ENCODE data around the gene RAD51C.
"Not testable (repeated sequence)": the region's sequence is repeated elsewhere in the genome, so short reads cannot be mapped to it uniquely, and the experiment has no call there.

DNA sequence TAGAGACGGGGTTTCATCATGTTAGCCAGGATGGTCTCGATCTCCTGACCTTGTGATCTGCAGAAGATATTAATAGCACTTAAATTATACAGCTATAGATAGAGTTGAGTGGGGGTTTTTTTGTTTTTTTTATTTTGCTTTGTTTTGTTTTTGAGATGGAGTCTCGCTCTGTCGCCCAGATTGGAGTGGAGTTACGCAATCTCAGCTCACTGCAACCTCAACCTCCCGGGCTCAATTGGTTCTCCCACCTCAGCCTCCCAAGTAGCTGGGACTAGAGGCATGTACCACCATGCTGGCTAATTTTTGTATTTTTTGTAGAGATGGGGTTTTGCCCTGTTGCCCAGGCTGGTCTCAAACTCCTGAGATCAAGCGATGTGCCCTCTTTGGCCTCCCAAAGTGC is 2.4 kb upstream of the RAD51C start:
- TF ChIP-seq, protein P1, sequence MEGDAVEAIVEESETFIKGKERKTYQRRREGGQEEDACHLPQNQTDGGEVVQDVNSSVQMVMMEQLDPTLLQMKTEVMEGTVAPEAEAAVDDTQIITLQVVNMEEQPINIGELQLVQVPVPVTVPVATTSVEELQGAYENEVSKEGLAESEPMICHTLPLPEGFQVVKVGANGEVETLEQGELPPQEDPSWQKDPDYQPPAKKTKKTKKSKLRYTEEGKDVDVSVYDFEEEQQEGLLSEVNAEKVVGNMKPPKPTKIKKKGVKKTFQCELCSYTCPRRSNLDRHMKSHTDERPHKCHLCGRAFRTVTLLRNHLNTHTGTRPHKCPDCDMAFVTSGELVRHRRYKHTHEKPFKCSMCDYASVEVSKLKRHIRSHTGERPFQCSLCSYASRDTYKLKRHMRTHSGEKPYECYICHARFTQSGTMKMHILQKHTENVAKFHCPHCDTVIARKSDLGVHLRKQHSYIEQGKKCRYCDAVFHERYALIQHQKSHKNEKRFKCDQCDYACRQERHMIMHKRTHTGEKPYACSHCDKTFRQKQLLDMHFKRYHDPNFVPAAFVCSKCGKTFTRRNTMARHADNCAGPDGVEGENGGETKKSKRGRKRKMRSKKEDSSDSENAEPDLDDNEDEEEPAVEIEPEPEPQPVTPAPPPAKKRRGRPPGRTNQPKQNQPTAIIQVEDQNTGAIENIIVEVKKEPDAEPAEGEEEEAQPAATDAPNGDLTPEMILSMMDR (IDR thresholded peaks at IDR 0.05; ENCODE audit: poor library complexity), result not testable (repeated sequence)
- not testable (repeated sequence) for TF ChIP-seq EZH2 (IDR thresholded peaks at IDR 0.05; ENCODE audit: borderline replicate concordance)

All from hepatocyte (in vitro differentiated cells).